ENCODE results near the gene ALG14. TPM values are rescaled to one million over a fixed set of nuclear protein-coding genes. Genes with fewer than 3 reads are reported as not detected.

Gene ALG14
- total and polyA plus RNA-seq, 2 donors from 2014 or later, result 8.6 to 11.3 TPM

DNA sequence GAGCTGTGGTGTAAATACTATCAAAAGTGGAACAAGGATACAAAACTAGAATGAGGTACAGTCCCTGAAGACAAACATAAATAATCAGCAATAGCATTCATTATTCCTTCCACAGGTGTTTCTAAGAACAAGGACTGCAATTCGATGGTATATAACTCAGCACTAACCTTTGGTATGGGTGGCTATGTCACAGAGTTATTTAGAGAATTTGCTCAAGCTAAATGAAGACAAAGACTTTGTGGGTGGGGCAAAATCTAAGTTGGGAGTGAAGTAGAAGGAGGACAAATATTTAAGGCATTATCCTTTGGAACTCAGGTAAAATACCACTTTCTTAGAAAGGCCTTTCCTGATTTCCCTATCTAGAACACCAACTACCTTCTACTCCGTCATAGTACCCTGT lies 94.3 kb downstream of the ALG14 start:
- Histone ChIP-seq H3K4me3 (ENCODE audit: low read length in 3 of 3) (no peak overlapping the region), H3K27ac (ENCODE audit: low read depth in 2 of 2, low read length in 2 of 2) (no peak overlapping the region), H3K9me3 (ENCODE audit: control insufficient read depth in 2 of 3, insufficient read depth in 1 of 3, low read length in 3 of 3) (no peaks in the 10 kb centered on the region), H3K4me1 (ENCODE audit: control insufficient read depth in 2 of 3, insufficient read depth in 2 of 3, low read depth in 1 of 3, low read length in 3 of 3) (peaks cover 0 to 7% (median 7%) of the 10 kb centered on the region in 3 donors), H3K36me3 (ENCODE audit: control insufficient read depth in 2 of 3, insufficient read depth in 3 of 3, low read length in 3 of 3) (no peaks in the 10 kb centered on the region), H3K9ac (ENCODE audit: low read length in 3 of 3) (no peak overlapping the region), H3K27me3 (ENCODE audit: control insufficient read depth, insufficient read depth, low read length) (no peaks in the 10 kb centered on the region)
- TF ChIP-seq, protein P1, sequence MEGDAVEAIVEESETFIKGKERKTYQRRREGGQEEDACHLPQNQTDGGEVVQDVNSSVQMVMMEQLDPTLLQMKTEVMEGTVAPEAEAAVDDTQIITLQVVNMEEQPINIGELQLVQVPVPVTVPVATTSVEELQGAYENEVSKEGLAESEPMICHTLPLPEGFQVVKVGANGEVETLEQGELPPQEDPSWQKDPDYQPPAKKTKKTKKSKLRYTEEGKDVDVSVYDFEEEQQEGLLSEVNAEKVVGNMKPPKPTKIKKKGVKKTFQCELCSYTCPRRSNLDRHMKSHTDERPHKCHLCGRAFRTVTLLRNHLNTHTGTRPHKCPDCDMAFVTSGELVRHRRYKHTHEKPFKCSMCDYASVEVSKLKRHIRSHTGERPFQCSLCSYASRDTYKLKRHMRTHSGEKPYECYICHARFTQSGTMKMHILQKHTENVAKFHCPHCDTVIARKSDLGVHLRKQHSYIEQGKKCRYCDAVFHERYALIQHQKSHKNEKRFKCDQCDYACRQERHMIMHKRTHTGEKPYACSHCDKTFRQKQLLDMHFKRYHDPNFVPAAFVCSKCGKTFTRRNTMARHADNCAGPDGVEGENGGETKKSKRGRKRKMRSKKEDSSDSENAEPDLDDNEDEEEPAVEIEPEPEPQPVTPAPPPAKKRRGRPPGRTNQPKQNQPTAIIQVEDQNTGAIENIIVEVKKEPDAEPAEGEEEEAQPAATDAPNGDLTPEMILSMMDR (IDR thresholded peaks at IDR 0.05; ENCODE audit: borderline replicate concordance, extremely low read depth, insufficient read depth), result no peak
- FAIRE-seq (no peak), DNase-seq (no peak)
- intact Hi-C loops (cut with DNase I), result no loop called here

GRCh38 chr1:94976971-94977548 lies 95.7 kb downstream of the ALG14 start:
- no peaks in the 10 kb centered on the region for H3K36me3 ChIP-seq (ENCODE audit: control insufficient read depth in 2 of 3, insufficient read depth in 3 of 3, low read length in 3 of 3)
- no peak overlapping the region for H3K9ac ChIP-seq (ENCODE audit: low read length in 3 of 3)
- TF ChIP-seq, protein P1 (IDR thresholded peaks at IDR 0.05; ENCODE audit: borderline replicate concordance, extremely low read depth, insufficient read depth), result no peak
- intact Hi-C loops (cut with DNase I), result no loop called here
- FAIRE-seq (no peak), DNase-seq (no peak)
- H3K27me3 ChIP-seq (ENCODE audit: control insufficient read depth, insufficient read depth, low read length), result no peaks in the 10 kb centered on the region
- no peak overlapping the region for H3K27ac ChIP-seq (ENCODE audit: low read depth in 2 of 2, low read length in 2 of 2)
- peaks cover 0 to 7% (median 4%) of the 10 kb centered on the region in 3 donors for H3K4me1 ChIP-seq (ENCODE audit: control insufficient read depth in 2 of 3, insufficient read depth in 2 of 3, low read depth in 1 of 3, low read length in 3 of 3)
- no peaks in the 10 kb centered on the region for H3K9me3 ChIP-seq (ENCODE audit: control insufficient read depth in 2 of 3, insufficient read depth in 1 of 3, low read length in 3 of 3)
- H3K4me3 ChIP-seq (ENCODE audit: low read length in 3 of 3), result no peak overlapping the region

DNA sequence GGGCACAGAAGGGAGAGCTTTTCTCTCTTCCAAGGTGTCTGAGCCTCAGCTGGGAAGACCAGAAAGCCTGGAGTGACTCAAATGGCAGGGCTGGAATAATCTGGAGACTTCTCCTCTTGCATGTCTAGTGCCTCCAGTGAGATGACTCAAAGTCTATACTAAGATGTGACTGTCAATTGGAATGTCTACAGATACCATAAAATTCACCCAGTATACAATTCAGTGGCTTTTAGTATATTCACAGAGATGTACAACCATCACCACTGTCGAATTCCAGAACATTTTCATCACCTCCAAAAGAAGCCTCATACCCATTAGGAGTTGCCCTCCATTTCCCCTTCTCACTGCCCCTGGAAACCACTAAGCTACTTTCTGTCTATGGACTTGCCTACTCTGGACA lies 97.9 kb downstream of the ALG14 start:
- H3K4me3 ChIP-seq (ENCODE audit: low read length in 3 of 3), result no peak overlapping the region
- no peaks in the 10 kb centered on the region for H3K9me3 ChIP-seq (ENCODE audit: control insufficient read depth in 2 of 3, insufficient read depth in 1 of 3, low read length in 3 of 3)
- DNase-seq, result no peak
- peak overlapping the region; percentile 28 to 78 for H3K27ac ChIP-seq (ENCODE audit: low read depth in 2 of 2, low read length in 2 of 2)
- no peaks in the 10 kb centered on the region for H3K27me3 ChIP-seq (ENCODE audit: control insufficient read depth, insufficient read depth, low read length)
- FAIRE-seq, result no peak
- intact Hi-C loops (cut with DNase I), result no loop called here
- no peak overlapping the region for H3K9ac ChIP-seq (ENCODE audit: low read length in 3 of 3)
- no peaks in the 10 kb centered on the region for H3K36me3 ChIP-seq (ENCODE audit: control insufficient read depth in 2 of 3, insufficient read depth in 3 of 3, low read length in 3 of 3)
- H3K4me1 ChIP-seq (ENCODE audit: control insufficient read depth in 2 of 3, insufficient read depth in 2 of 3, low read depth in 1 of 3, low read length in 3 of 3), result peaks cover 0 to 9% (median 4%) of the 10 kb centered on the region in 3 donors
- TF ChIP-seq, protein P1 (IDR thresholded peaks at IDR 0.05; ENCODE audit: borderline replicate concordance, extremely low read depth, insufficient read depth), result no peak

GRCh38 chr1:94974241-94974640 lies 98.5 kb downstream of the ALG14 start:
- Histone ChIP-seq H3K27me3 (ENCODE audit: control insufficient read depth, insufficient read depth, low read length) (no peaks in the 10 kb centered on the region), H3K4me1 (ENCODE audit: control insufficient read depth in 2 of 3, insufficient read depth in 2 of 3, low read depth in 1 of 3, low read length in 3 of 3) (peaks cover 0 to 9% (median 4%) of the 10 kb centered on the region in 3 donors), H3K36me3 (ENCODE audit: control insufficient read depth in 2 of 3, insufficient read depth in 3 of 3, low read length in 3 of 3) (no peaks in the 10 kb centered on the region), H3K27ac (ENCODE audit: low read depth in 2 of 2, low read length in 2 of 2) (peak overlapping the region; percentile 28 to 78), H3K9me3 (ENCODE audit: control insufficient read depth in 2 of 3, insufficient read depth in 1 of 3, low read length in 3 of 3) (no peaks in the 10 kb centered on the region), H3K9ac (ENCODE audit: low read length in 3 of 3) (no peak overlapping the region), H3K4me3 (ENCODE audit: low read length in 3 of 3) (no peak overlapping the region)
- DNase-seq, result peak in 1 of 5 donors; percentile 43
- peak; percentile 52 for FAIRE-seq
- TF ChIP-seq, protein P1 (IDR thresholded peaks at IDR 0.05; ENCODE audit: borderline replicate concordance, extremely low read depth, insufficient read depth), result no peak
- intact Hi-C loops (cut with DNase I), result no loop called here

Measured in kidney (tissue), 14 donors.